Aorta (tissue), 5 donors: ENCODE results near the gene EHD4. TPM values are rescaled to one million over a fixed set of nuclear protein-coding genes. Genes with fewer than 3 reads are reported as not detected.

Source experiments
- ATAC-seq: fragments of 200-7000 bp; cut with Tn5 transposase; one replicate; pipeline ENCODE4 v1.9.1; 2022; ENCODE audit warnings: moderate library complexity; ENCODE audit not compliant: low FRiP score
- DNase-seq, 2 donors: peaks; one replicate each; pipeline ENCODE4 v3.0.0-alpha.2; 2020
- H3K27ac ChIP-seq, 2 donors: one replicate each; pipeline ENCODE4 v1.5.1; 2013; ENCODE audit warnings: low read length in 2 of 2, mild to moderate bottlenecking in 2 of 2, moderate library complexity in 2 of 2, control low read depth in 1 of 2, inconsistent platforms in 1 of 2, low read depth in 1 of 2
- H3K27me3 ChIP-seq, 2 donors: one replicate each; pipeline ENCODE4 v1.6.1; 2013; ENCODE audit warnings: control low read depth in 1 of 2, low read length in 1 of 2, mild to moderate bottlenecking in 1 of 2, moderate library complexity in 1 of 2; ENCODE audit not compliant: insufficient read depth in 2 of 2, control insufficient read depth in 1 of 2
- H3K36me3 ChIP-seq, 2 donors: one replicate each; pipeline ENCODE4 v1.6.1; 2013; ENCODE audit warnings: control low read depth in 1 of 2, low read length in 1 of 2, mild to moderate bottlenecking in 1 of 2; ENCODE audit not compliant: insufficient read depth in 2 of 2, control insufficient read depth in 1 of 2
- H3K4me1 ChIP-seq, 2 donors: one replicate each; pipeline ENCODE4 v1.6.1; 2013; ENCODE audit warnings: low read length in 2 of 2, control low read depth in 1 of 2, mild to moderate bottlenecking in 1 of 2, moderate library complexity in 1 of 2; ENCODE audit not compliant: insufficient read depth in 2 of 2, control insufficient read depth in 1 of 2
- H3K4me3 ChIP-seq, 2 donors: one replicate each; pipeline ENCODE4 v1.5.1; 2013; ENCODE audit warnings: low read length in 2 of 2, control low read depth in 1 of 2, mild to moderate bottlenecking in 1 of 2
- H3K9me3 ChIP-seq: one replicate; pipeline ENCODE4 v1.6.1; 2013; ENCODE audit warnings: mild to moderate bottlenecking, low read length; ENCODE audit not compliant: control insufficient read depth
- WGBS, 2 donors: extraction: QIAGEN DNeasy Blood & Tissue Kit; methylation state at CpG; one replicate each; pipeline ENCODE4 v1.1.7; 2013; 5-methylcytosine and 5-hydroxymethylcytosine counted together
- intact Hi-C, 2 donors: fragments of 100-400 bp; cut with DNase I; formaldehyde crosslinking; loops; one replicate each; pipeline versions ENCODE4 v1.14.2 to v1.15.0; 2022
- polyA plus RNA-seq, 2 donors: library from polyadenylated mRNA; stranded (reverse); fragments of 200-250 nt; gene quantifications; one replicate each; pipeline ENCODE4 v1.2.3, GENCODE V29; 2013
- total RNA-seq, 2 donors: library from RNA; stranded (reverse); fragmentation: NEBNext Ultra II Directional; extraction: Animal tissue kit (Norgen Biotek cat#: 25700); gene quantifications; one replicate each; pipeline ENCODE4 v1.2.1, GENCODE V29; 2021
- donor health status: healthy with polysubstance abuse.
- donor health status: Bipolar disorder and iron deficiency.
- donor health status: DM: no; HTN: no; CAD: no.
- donor health status: DM: no; HTN: no; CAD: no.
- donor health status: DM: yes; HTN: yes; CAD: no.

Gene EHD4
- total and polyA plus RNA-seq, 4 donors, result 11.4 to 56.6 (median 30.0) TPM

DNA sequence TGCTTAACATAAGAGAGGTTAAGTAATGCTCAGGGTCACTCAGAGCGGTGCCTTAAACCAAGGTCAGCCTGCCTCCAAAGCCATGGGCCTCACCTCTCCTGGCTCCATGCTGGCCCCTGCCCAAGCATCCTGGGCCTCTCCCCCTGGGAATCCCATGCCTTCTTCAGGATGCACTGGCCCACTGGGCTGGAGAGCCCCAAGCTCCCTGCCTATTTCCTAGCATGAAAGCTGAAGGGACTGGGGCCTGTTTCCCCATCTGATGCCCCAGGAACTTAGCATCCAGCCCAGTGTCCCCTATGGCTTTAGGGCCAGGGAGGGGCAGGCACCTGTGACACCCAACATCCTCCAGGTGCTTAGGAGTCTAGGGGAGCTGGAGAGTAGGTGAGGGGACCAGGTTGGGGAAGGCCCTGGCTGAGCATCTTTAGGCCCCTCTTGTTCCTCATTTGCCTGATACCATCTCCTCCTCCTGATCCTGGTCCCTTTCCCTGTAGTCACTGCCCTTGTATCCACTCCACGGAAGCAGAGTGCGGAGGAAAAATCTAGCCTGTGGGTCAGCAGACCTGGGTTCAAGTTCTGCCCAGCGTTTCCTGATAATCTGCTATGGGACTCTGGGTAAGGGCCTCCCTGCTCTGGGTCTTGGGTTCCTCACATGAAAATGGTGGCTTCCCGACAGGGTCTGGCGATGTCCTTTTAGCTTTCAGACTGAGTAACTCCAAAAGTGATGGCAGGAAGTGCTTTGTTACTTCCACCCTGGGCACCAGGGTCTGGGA, 28.6 kb downstream of the EHD4 start:
- H3K27ac ChIP-seq, result peak overlapping the region; percentile 54 to 96
- H3K36me3 ChIP-seq, result no peaks in the 10 kb centered on the region
- ATAC-seq (no peak), DNase-seq (no peak)
- peaks cover 3% of the 10 kb centered on the region in 2 donors for H3K4me1 ChIP-seq
- no peaks in the 10 kb centered on the region for H3K9me3 ChIP-seq
- H3K4me3 ChIP-seq, result no peak overlapping the region
- WGBS, 2 donors, result 63 to 65% methylated on average over 6 of the region's 6 CpGs
- H3K27me3 ChIP-seq, result no peaks in the 10 kb centered on the region
- intact Hi-C loops, result no loop called here

GRCh38 chr15:41942886-41943285, 29.5 kb downstream of the EHD4 start:
- no peaks in the 10 kb centered on the region for H3K9me3 ChIP-seq
- WGBS, 2 donors, result 78 to 79% methylated on average over 7 of the region's 7 CpGs
- no peak overlapping the region for H3K4me3 ChIP-seq
- ATAC-seq, result no peak
- no peaks in the 10 kb centered on the region for H3K27me3 ChIP-seq
- intact Hi-C loops, result no loop called here
- no peak for DNase-seq
- no peaks in the 10 kb centered on the region for H3K36me3 ChIP-seq
- H3K27ac ChIP-seq, result no peak overlapping the region
- H3K4me1 ChIP-seq, result peaks cover 0 to 3% of the 10 kb centered on the region in 2 donors

DNA sequence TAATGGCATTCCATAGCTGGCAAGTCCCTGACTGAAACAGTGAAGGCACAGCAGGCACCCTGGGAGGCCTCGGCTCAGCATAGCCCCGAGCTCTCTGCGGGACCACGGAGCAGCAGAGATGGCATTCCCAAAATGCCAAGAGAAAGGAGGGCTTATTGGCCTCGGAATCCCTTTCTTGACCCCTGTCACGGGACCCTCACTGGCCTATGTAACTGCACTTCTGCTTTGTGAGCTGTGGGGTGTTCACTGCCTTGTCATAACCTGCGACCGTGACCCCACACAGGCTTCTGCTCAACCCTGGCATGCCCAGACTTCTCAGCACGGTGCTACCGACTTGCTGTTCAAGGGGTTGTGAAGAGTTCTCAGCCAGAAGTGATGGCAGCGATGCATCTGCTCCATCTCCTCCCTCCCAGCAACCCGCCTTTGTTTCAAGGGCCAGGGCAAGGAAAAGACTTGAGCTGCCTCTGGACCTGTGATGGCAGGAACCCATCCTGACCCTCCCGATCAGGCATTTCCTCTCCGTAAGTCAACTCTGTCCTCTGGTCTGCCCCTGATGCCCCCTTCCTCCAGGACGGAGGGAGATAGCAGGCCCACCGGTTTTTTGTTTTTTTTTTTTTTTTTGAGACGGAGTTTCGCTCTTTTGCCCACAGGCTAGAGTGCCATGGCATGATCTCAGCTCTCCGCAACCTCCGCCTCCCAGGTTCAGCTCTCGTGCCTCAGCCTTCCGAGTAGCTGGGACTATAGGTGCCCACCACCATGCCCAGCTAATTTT, 30.5 kb downstream of the EHD4 start:
- no peak for DNase-seq
- Histone ChIP-seq H3K27me3 (no peaks in the 10 kb centered on the region), H3K27ac (no peak overlapping the region), H3K4me3 (no peak overlapping the region), H3K36me3 (no peaks in the 10 kb centered on the region), H3K9me3 (no peaks in the 10 kb centered on the region), H3K4me1 (peaks cover 0 to 3% of the 10 kb centered on the region in 2 donors)
- ATAC-seq, result no peak
- intact Hi-C loops, result no loop called here
- 83 to 85% methylated on average over 22 of the region's 22 CpGs for WGBS, 2 donors

- no peaks in the 10 kb centered on the region for H3K27me3 ChIP-seq
- no peaks in the 10 kb centered on the region for H3K9me3 ChIP-seq
- ATAC-seq (no peak), DNase-seq (no peak)
- no peak overlapping the region for H3K4me3 ChIP-seq
- intact Hi-C loops, result no loop called here
- no peaks in the 10 kb centered on the region for H3K36me3 ChIP-seq
- peaks cover 0 to 3% of the 10 kb centered on the region in 2 donors for H3K4me1 ChIP-seq
- no peak overlapping the region for H3K27ac ChIP-seq
- 65 to 69% methylated on average over 13 of the region's 13 CpGs for WGBS, 2 donors
Observed at GRCh38 chr15:41940441-41940857, 31.9 kb downstream of the EHD4 start.

DNA sequence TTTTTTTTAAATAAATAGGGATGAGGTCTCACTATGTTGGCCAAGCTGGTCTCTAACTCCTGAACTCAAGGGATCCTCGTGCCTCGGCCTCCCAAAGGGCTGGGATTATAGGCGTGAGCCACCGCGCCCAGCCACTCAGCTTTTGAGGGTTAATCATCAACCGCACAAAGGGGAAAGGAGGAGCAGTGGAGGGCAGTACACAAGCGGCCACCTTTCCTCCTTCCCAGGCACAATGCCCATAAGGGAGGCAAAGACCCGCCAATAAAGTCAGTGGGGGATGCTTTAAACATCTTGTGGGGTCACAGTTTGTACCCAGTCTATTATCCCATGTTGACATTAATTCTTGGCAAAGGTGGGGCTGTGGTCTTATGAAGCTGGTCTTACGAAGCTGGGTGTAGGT, 32.4 kb downstream of the EHD4 start:
- Histone ChIP-seq H3K36me3 (no peaks in the 10 kb centered on the region), H3K27me3 (no peaks in the 10 kb centered on the region)
- no peak for DNase-seq

GRCh38 chr15:41937568-41937923, 34.8 kb downstream of the EHD4 start:
- intact Hi-C loops, result no loop called here
- ATAC-seq (no peak), DNase-seq (no peak)
- H3K9me3 ChIP-seq, result no peaks in the 10 kb centered on the region
- H3K27ac ChIP-seq, result no peak overlapping the region
- H3K4me1 ChIP-seq, result peaks cover 2 to 4% of the 10 kb centered on the region in 2 donors
- no peak overlapping the region for H3K4me3 ChIP-seq
- 76 to 81% methylated on average over 4 of the region's 4 CpGs for WGBS, 2 donors
- no peaks in the 10 kb centered on the region for H3K36me3 ChIP-seq
- no peaks in the 10 kb centered on the region for H3K27me3 ChIP-seq

More for the DNA sequence above, 32.4 kb downstream of the EHD4 start:
- H3K27ac ChIP-seq, result no peak overlapping the region
- no peaks in the 10 kb centered on the region for H3K9me3 ChIP-seq
- ATAC-seq, result no peak
- intact Hi-C loops, result no loop called here
- H3K4me1 ChIP-seq, result peaks cover 0 to 3% of the 10 kb centered on the region in 2 donors
- H3K4me3 ChIP-seq, result no peak overlapping the region
- WGBS, 2 donors, result 93 to 95% methylated on average over 9 of the region's 9 CpGs

GRCh38 chr15:41936649-41937567, 35.4 kb downstream of the EHD4 start:
- WGBS, 2 donors, result 76 to 78% methylated on average over 19 of the region's 19 CpGs
- Histone ChIP-seq H3K9me3 (no peaks in the 10 kb centered on the region), H3K36me3 (no peaks in the 10 kb centered on the region), H3K27me3 (no peaks in the 10 kb centered on the region), H3K27ac (no peak overlapping the region), H3K4me3 (no peak overlapping the region), H3K4me1 (peaks cover 2 to 4% of the 10 kb centered on the region in 2 donors)
- peak in 1 of 2 donors; percentile 78 for DNase-seq
- ATAC-seq, result peak; percentile 30
- intact Hi-C loops, result no loop called here

DNA sequence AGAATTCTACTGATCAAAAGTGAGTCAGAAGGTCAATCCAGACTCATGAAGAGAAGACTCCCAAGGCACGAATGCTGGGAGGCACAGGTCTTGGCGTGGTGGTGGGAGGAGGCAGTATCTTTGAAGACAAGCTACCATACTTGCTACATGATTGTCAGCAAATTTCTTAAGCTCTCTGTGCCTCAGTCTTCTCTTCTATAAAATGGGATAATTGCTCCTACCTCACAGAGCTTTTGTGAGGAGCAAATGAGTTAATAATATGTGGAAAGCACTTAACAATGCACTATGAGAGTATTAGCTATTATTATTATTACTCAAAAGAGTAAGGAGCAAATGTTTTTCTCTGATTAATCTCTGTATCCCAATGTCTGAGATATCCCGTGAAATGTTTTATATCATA, 36.2 kb downstream of the EHD4 start:
- no peak overlapping the region for H3K27ac ChIP-seq
- H3K4me1 ChIP-seq, result peaks cover 2 to 4% of the 10 kb centered on the region in 2 donors
- WGBS, 2 donors, result 95 to 97% methylated on average over 3 of the region's 3 CpGs
- no peaks in the 10 kb centered on the region for H3K27me3 ChIP-seq
- H3K36me3 ChIP-seq, result no peaks in the 10 kb centered on the region
- intact Hi-C loops, result no loop called here
- DNase-seq, result no peak
- H3K4me3 ChIP-seq, result no peak overlapping the region
- no peak for ATAC-seq
- no peaks in the 10 kb centered on the region for H3K9me3 ChIP-seq
